ENCODE data around the gene PRDM4.
"Not testable (repeated sequence)": the region's sequence is repeated elsewhere in the genome, so short reads cannot be mapped to it uniquely, and the experiment has no call there.

PRDM4 gene

GRCh38 chr12:107774349-107775029 is 13.6 kb upstream of the PRDM4 start, which contains the start of gene ASCL4:
Gene ASCL4 (plus strand): TSS chr12:107774704. CDS start chr12:107775219, 515 bp downstream.
- no peak for FAIRE-seq

GRCh38 chr12:107767466-107767865 is 6.5 kb upstream of the PRDM4 start:
- FAIRE-seq, result no peak

DNA sequence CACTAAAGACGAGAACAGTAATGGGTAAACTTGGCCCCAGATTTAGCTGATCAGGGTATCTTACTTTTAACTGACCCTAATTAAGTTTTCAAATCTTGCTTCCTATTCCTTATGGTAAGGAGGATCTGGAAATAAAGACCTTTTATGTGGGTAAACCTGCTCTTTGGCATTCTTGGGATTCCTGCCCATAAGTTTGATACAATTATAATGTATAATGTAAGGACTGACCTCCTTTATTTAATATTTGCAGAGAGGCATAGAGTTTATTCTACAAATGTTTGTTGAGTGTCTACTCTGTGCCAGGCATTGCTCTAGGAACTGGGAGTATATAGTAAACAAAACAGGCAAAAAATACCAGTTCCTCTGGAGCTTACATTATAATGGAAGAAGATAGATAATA is 4.4 kb upstream of the PRDM4 start:
- no peak for FAIRE-seq

- FAIRE-seq, result no peak
These were observed 3.7 kb upstream of the PRDM4 start for GRCh38 chr12:107764626-107765025.

GRCh38 chr12:107762874-107763273 is 1.9 kb upstream of the PRDM4 start:
- FAIRE-seq, result no peak

DNA sequence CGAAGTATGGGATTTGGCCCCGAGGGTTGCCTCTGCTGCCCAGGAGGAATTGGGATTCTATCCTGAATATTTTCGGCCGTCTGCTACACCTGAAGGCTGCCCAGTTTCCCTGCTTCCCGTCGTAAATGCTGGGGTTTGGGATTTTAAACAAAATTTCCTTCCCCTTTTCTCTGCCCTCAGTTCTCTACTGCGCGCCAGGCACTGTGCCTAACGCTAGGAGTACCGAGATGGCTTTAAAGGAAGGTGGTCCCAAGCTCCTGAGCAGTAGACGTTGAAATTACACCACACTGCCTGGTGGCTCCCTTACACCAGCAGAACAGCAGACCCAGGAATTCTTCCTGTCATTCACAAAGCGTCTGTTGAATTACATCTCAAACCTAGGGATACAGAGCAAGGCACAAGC is 566 bp upstream of the PRDM4 start:
- FAIRE-seq, result no peak

- FAIRE-seq, result no peak
These were observed 629 bp downstream of the PRDM4 start for GRCh38 chr12:107760207-107760808.

DNA sequence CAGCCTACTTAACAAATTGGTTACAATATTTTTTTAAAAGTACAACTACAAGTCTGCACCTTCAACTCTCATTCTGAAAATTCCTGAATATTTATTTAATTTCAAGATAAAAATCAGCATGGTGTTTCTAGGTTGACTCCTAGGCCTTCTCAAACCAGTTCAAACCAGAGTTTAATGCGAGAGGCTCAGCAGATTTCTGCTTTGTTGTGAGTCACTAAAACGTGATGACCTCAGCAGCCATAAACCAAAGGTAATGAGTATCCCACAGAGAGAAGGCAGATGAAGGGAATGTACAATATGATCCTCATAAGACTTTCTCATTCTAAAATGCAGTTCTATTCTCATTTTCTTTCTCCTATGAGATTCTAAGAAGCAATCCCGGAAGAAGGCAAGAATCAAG is 1.5 kb downstream of the PRDM4 start:
- FAIRE-seq, result peak; percentile 97

DNA sequence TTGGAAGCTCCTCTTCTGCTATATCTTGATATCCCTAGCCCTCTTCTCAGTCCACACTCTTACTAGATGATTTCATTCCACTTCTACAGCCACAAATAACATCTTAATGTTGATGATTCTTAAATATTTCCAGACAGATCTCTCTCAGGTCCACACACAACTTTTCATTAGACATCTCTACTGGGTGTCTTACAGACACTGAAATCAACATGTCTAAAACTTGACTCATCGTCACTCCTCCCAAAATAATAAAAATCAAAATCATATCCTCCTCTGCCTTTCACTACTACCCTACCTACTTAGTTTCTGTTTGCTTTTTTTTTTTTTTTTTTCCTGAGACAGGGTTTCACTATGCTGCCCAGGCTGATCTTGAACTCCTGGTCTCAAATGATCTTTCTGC is 11.9 kb downstream of the PRDM4 start:
- FAIRE-seq, result no peak

GRCh38 chr12:107748472-107748871 is 12.5 kb downstream of the PRDM4 start:
- no peak for FAIRE-seq

GRCh38 chr12:107736914-107737313 is 24.0 kb downstream of the PRDM4 start:
- no peak for FAIRE-seq

DNA sequence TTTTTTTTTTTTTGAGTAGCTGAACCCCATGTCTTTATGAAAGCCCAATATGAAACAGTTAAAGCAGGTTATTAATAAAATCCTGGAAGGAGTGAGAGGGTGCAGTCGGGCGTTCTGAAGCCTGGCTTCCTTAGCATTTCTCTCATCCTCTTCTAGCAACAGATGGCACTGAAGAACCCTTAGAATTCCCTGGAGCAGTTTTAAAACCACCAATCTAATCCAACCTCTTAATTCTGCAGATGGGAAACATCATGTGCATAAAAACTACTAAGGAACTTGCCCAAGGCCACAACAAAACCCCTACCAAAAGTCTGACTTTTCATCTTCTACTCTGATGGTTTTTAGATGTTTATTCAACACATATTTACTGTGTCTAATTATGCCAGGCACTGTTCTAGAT is 25.2 kb downstream of the PRDM4 start:
- no peak for FAIRE-seq

GRCh38 chr12:107734139-107734538 is 26.8 kb downstream of the PRDM4 start:
- FAIRE-seq, result no peak

- FAIRE-seq, result no peak
These were observed 28.6 kb downstream of the PRDM4 start for GRCh38 chr12:107732365-107732764.

DNA sequence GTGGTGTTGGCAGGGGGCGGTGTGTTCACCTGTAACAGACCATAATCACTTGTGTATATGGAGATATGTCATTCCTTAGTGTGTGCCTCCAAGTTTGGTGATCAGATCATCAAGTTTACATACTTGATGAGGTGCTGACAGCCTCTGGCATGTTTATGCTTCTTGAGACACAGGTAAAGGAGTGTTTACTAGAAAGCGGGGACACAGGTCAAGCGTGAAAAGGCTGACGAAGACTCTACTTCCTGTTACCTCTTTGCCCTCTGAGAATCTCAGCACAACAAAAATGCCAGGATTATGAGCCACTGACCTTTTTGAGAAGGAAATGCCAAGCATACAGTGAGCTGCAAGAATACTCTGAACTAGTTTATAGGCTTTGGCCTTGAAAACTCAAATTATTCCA is 29.6 kb downstream of the PRDM4 start:
- FAIRE-seq, result no peak

GRCh38 chr12:107730618-107731341 is 30.2 kb downstream of the PRDM4 start:
- no peak for FAIRE-seq

DNA sequence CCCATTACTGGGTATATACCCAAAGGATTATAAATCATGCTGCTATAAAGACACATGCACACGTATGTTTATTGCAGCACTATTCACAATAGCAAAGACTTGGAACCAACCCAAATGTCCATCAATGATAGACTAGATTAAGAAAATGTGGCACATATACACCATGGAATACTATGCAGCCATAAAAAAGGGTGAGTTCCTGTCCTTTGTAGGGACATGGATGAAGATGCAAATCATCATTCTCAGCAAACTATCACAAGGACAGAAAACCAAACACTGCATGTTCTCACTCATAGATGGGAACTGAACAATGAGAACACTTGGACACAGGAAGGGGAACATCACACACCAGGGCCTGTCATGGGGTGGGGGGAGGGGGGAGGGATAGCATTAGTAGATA is 33.2 kb downstream of the PRDM4 start:
- FAIRE-seq, result not testable (repeated sequence)

GRCh38 chr12:107727327-107727726 is 33.6 kb downstream of the PRDM4 start:
- FAIRE-seq, result not testable (repeated sequence)

DNA sequence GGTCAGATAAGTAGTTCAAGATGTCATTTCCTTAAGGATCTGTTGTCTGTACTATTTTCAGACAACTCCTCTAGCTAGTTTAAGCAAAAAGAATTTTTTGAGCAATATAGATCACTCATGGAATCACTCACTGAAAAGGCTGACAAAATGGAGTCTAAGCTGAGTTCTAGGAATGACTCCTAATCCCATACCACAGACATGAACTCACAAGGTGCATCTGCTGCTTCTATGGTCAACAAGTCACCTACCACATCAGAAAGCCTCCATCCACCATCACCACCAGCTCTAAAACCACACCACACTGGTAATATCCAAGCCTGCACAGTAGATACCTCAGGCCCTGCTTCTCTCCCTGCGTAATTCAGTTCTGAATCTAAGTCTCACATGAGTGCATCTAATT is 42.3 kb downstream of the PRDM4 start:
- FAIRE-seq, result no peak

DNA sequence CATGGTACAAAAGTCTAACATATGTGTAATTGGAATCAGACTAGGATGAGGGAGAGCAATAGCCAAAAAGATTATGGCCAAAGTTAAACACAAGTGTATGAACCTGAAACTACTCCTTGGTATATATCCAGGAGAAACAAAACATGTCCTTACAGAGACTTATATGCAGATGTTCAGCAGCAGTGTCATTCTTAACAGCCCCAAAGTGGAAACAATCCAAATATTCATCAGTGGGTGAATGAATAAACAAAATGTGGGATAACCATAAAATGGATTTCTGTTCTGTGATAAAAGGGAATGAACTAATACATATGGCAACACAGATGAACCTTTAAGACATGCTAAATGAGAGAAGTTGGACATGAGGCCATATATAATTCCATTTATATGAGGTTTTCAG is 45.2 kb downstream of the PRDM4 start:
- FAIRE-seq, result no peak

DNA sequence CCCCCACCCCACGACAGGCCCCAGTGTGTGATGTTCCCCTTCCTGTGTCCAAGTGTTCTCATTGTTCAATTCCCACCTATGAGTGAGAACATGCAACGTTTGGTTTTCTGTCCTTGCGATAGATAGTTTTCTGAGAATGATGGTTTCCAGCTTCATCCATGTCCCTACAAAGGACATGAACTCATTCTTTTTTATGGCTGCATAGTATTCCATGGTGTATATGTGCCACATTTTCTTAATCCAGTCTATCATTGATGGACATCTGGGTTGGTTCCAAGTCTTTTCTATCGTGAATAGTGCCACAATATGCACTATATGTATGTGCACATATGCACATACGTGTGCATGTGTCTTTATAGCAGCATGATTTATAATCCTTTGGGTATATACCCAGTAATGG is 55.4 kb downstream of the PRDM4 start:
- not testable (repeated sequence) for FAIRE-seq

DNA sequence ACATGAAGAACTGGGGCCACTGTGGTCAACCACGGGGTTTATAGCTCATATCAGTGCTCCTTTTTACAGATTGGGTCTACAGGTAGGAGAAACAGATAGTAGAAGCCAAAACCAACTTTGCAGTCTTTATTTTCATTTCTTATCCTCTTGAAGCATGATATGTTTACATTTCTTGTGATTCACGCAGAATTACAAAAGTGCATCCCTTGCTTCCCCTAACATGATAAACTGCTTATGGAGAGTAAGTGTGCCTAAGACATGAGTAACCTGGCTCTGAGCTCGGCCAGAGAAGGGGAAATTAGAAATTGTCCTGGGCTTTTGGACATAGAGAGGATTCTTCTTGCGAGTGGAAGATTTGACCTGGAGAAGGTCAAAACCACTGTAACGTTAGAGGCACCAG is 56.9 kb downstream of the PRDM4 start:
- no peak for FAIRE-seq

DNA sequence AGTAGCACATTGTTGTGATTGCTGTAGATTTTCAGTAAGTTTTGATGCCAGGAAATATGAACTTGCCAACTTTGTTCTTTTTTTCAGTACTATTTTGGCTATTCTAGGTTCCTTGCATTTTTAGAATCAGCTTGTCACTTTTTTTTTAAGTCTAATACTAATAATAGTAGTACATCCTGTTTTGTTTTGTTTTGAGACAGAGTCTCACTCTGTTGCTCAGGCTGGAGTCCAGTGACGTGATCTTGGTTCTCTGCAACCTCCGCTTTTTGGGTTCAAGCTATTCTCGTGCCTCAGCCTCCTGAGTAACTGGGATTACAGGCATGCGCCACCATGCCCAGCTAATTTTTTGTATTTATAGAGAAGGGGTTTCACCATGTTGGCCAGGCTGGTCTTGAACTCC is 58.8 kb downstream of the PRDM4 start:
- FAIRE-seq, result no peak

DNA sequence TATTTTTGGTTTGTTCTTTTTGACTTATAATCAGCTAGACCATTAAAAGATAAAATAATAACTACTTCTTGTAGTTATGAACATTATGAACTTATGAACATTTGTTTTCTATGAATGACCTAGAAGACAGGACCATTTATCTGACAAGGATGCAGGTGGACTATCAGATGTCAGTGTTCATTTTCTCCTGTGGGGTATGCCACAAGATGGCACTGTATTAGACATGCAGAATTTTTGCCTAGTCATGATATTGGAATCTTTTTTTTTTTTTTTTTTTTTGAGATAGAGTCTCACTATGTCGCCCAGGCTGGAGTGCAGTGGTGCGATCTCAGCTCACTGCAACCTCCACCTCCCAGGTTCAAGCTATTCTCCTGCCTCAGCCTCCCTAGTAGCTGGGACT is 65.2 kb downstream of the PRDM4 start:
- not testable (repeated sequence) for FAIRE-seq

Data from islet of Langerhans (tissue), 1 donor.